KMS-11 (cell line): ENCODE results near the gene CRTC3.

Experiments used
- H2AFZ ChIP-seq: fragments of 200-600 bp; sonication (generic); 2 replicates; pipeline ENCODE4 v1.6.1; 2016; ENCODE audit warnings: antibody characterized with exemption, mixed run types, low read depth
- H3K27ac ChIP-seq: fragments of 200-600 bp; sonication (generic); 2 replicates; pipeline ENCODE4 v1.6.1; 2016; ENCODE audit warnings: mild to moderate bottlenecking, mixed run types
- H3K27me3 ChIP-seq: fragments of 200-600 bp; sonication (generic); 2 replicates; pipeline ENCODE4 v1.6.1; 2017; ENCODE audit warnings: mild to moderate bottlenecking, low read depth, mixed run types, moderate library complexity; ENCODE audit not compliant: insufficient read depth
- H3K36me3 ChIP-seq: fragments of 200-600 bp; sonication (generic); 2 replicates; pipeline ENCODE4 v1.6.1; 2017; ENCODE audit warnings: mild to moderate bottlenecking, mixed run types; ENCODE audit not compliant: insufficient read depth
- H3K4me1 ChIP-seq: fragments of 200-600 bp; sonication (generic); 2 replicates; pipeline ENCODE4 v1.6.1; 2016; ENCODE audit warnings: mild to moderate bottlenecking, low read depth, mixed run types; ENCODE audit not compliant: poor library complexity, severe bottlenecking
- H3K4me2 ChIP-seq: fragments of 200-600 bp; sonication (generic); 2 replicates; pipeline ENCODE4 v1.7.0; 2016; ENCODE audit warnings: mild to moderate bottlenecking, mixed run types
- H3K4me3 ChIP-seq: fragments of 200-600 bp; sonication (generic); IDR thresholded peaks from 2 replicates; pipeline ENCODE4 v1.6.1; 2017; ENCODE audit warnings: low read depth, low read length, mixed read lengths; ENCODE audit not compliant: insufficient read depth
- H3K79me2 ChIP-seq: fragments of 200-600 bp; sonication (generic); 2 replicates; pipeline ENCODE4 v1.6.1; 2016; ENCODE audit warnings: low read depth, mixed run types; ENCODE audit not compliant: insufficient read depth
- H3K9ac ChIP-seq: fragments of 200-600 bp; sonication (generic); 2 replicates; pipeline ENCODE4 v1.6.1; 2016; ENCODE audit warnings: mild to moderate bottlenecking, mixed run types
- H4K20me1 ChIP-seq: fragments of 200-600 bp; sonication (generic); 2 replicates; pipeline ENCODE4 v1.6.1; 2016; ENCODE audit warnings: mild to moderate bottlenecking, mixed run types; ENCODE audit not compliant: insufficient read depth
- CTCF ChIP-seq: fragments of 200-600 bp; sonication (generic); conservative IDR thresholded peaks from 2 replicates; pipeline ENCODE4 v1.6.1; 2017; ENCODE audit warnings: low read depth, mild to moderate bottlenecking, antibody characterized with exemption, low read length, moderate library complexity, mixed read lengths

Gene CRTC3

GRCh38 chr15:90529371-90530249 is at the start of gene CRTC3:
TSS of gene CRTC3 (plus strand) at chr15:90529923. CDS start at chr15:90530072, 149 bp downstream.
- no peak for TF ChIP-seq CTCF
- H3K27ac ChIP-seq, result no peak within 1 kb of the TSS
- H3K4me2 ChIP-seq, result peak within 1 kb of the TSS; percentile 83
- H2AFZ ChIP-seq, result peak within 1 kb of the TSS; percentile 93
- H3K4me1 ChIP-seq, result peaks cover 15% of the 10 kb centered on the region
- no peak within 1 kb of the TSS for H3K4me3 ChIP-seq
- H4K20me1 ChIP-seq, result no peaks in the 10 kb centered on the region
- no peaks in the 10 kb centered on the region for H3K27me3 ChIP-seq
- H3K9ac ChIP-seq, result peak within 1 kb of the TSS; percentile 53; the same call in 1 of the 2 replicates
- no peaks in the 10 kb centered on the region for H3K36me3 ChIP-seq
- H3K79me2 ChIP-seq, result peaks cover 16% of the 10 kb centered on the region; the same call in 1 of the 2 replicates

GRCh38 chr15:90481023-90481422 is 48.7 kb upstream of the CRTC3 start:
- H4K20me1 ChIP-seq, result no peaks in the 10 kb centered on the region; the same call in 1 of the 2 replicates
- H3K36me3 ChIP-seq, result no peaks in the 10 kb centered on the region
- H3K79me2 ChIP-seq, result no peaks in the 10 kb centered on the region
- H3K27me3 ChIP-seq, result no peaks in the 10 kb centered on the region
- H3K9ac ChIP-seq, result no peak overlapping the region
- no peak overlapping the region for H2AFZ ChIP-seq
- peaks cover 24% of the 10 kb centered on the region for H3K4me1 ChIP-seq
- TF ChIP-seq CTCF, result no peak
- no peak overlapping the region for H3K4me3 ChIP-seq
- peak overlapping the region; percentile 59 for H3K4me2 ChIP-seq
- peak overlapping the region; percentile 33; the same call in 1 of the 2 replicates for H3K27ac ChIP-seq

GRCh38 chr15:90482124-90483011 is 47.4 kb upstream of the CRTC3 start:
- no peaks in the 10 kb centered on the region for H3K36me3 ChIP-seq

More at GRCh38 chr15:90482124-90483011, 47.4 kb upstream of the CRTC3 start:
- Histone ChIP-seq H2AFZ (no peak overlapping the region), H3K79me2 (no peaks in the 10 kb centered on the region), H3K27me3 (no peaks in the 10 kb centered on the region), H3K27ac (no peak overlapping the region), H3K4me3 (no peak overlapping the region), H3K9ac (no peak overlapping the region), H4K20me1 (no peaks in the 10 kb centered on the region), H3K4me2 (no peak overlapping the region), H3K4me1 (peaks cover 24% of the 10 kb centered on the region)
- TF ChIP-seq CTCF, result peak; percentile 69
